ENCODE measurements around the gene MXD1. TPM values are rescaled to one million over a fixed set of nuclear protein-coding genes. Genes with fewer than 3 reads are reported as not detected.
A peak's percentile ranks its signal among the peaks of the same experiment; 100 is the strongest.

The MXD1 gene
- total and polyA plus RNA-seq, 7 donors = 5.4 to 102 (median 7.8) TPM

DNA sequence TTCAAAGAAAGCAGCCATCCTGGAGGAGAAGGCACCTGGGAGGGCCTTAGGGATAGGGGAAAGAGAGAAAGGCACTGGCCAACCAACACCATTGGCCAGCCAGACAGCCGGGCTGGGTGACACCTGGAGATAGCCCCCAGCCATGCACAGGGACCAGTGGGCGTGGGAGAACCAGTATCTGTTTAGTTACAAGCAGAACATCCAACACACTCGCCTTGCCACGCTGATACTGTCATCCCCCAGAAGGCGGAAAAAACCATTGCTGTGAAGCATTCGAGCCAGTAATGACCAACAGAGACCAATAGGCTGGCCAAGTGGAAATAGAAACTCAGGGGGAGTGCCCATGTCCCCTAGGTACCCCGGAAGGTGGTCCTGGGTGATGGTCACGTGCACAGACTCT, 31.0 kb downstream of the MXD1 start:
- H3K4me1 ChIP-seq = peaks cover 0 to 5% (median 2%) of the 10 kb centered on the region in 4 donors
- intact Hi-C loops (cut with DNase I) = no loop called here
- TF ChIP-seq POLR2AphosphoS5 (IDR thresholded peaks at IDR 0.05) (no peak), EP300 (IDR thresholded peaks at IDR 0.05) (no peak), POLR2A (IDR thresholded peaks at IDR 0.05) (no peak)
- TF ChIP-seq, protein P1, sequence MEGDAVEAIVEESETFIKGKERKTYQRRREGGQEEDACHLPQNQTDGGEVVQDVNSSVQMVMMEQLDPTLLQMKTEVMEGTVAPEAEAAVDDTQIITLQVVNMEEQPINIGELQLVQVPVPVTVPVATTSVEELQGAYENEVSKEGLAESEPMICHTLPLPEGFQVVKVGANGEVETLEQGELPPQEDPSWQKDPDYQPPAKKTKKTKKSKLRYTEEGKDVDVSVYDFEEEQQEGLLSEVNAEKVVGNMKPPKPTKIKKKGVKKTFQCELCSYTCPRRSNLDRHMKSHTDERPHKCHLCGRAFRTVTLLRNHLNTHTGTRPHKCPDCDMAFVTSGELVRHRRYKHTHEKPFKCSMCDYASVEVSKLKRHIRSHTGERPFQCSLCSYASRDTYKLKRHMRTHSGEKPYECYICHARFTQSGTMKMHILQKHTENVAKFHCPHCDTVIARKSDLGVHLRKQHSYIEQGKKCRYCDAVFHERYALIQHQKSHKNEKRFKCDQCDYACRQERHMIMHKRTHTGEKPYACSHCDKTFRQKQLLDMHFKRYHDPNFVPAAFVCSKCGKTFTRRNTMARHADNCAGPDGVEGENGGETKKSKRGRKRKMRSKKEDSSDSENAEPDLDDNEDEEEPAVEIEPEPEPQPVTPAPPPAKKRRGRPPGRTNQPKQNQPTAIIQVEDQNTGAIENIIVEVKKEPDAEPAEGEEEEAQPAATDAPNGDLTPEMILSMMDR (IDR thresholded peaks at IDR 0.05) = no peak
- no peak for DNase-seq
- peaks cover 0 to 17% (median 5%) of the 10 kb centered on the region in 3 donors for H3K27me3 ChIP-seq
- no peak overlapping the region for H3K4me3 ChIP-seq
- H3K36me3 ChIP-seq = peaks cover 0 to 22% (median 0%) of the 10 kb centered on the region in 4 donors
- WGBS, 2 donors = 91 to 93% methylated on average over 8 of the region's 8 CpGs
- no peak overlapping the region for H3K27ac ChIP-seq
- H3K9me3 ChIP-seq = no peaks in the 10 kb centered on the region

- no peak for DNase-seq
- no peaks in the 10 kb centered on the region for H3K9me3 ChIP-seq
- intact Hi-C loops (cut with DNase I) = no loop called here
- peaks cover 0 to 5% (median 2%) of the 10 kb centered on the region in 4 donors for H3K4me1 ChIP-seq
- H3K27ac ChIP-seq = no peak overlapping the region
- WGBS, 2 donors = 55 to 69% methylated on average over 13 of the region's 13 CpGs
- H3K36me3 ChIP-seq = peaks cover 0 to 15% (median 0%) of the 10 kb centered on the region in 4 donors
- peaks cover 0 to 17% (median 5%) of the 10 kb centered on the region in 3 donors for H3K27me3 ChIP-seq
- no peak overlapping the region for H3K4me3 ChIP-seq
- TF ChIP-seq EP300 (IDR thresholded peaks at IDR 0.05) = no peak
- no peak for TF ChIP-seq POLR2AphosphoS5 (IDR thresholded peaks at IDR 0.05)
- TF ChIP-seq, protein P1 (IDR thresholded peaks at IDR 0.05) = no peak
- TF ChIP-seq POLR2A (IDR thresholded peaks at IDR 0.05) = no peak
Observed at GRCh38 chr2:69946351-69947324, 31.7 kb downstream of the MXD1 start.

GRCh38 chr2:69947325-69947931, 32.5 kb downstream of the MXD1 start:
- Histone ChIP-seq H3K9me3 (no peaks in the 10 kb centered on the region), H3K4me1 (peaks cover 0 to 5% (median 2%) of the 10 kb centered on the region in 4 donors), H3K4me3 (no peak overlapping the region), H3K36me3 (peaks cover 0 to 13% (median 0%) of the 10 kb centered on the region in 4 donors), H3K27ac (no peak overlapping the region), H3K27me3 (peaks cover 0 to 17% (median 5%) of the 10 kb centered on the region in 3 donors)
- intact Hi-C loops (cut with DNase I) = no loop called here
- no peak for DNase-seq
- TF ChIP-seq, protein P1 (IDR thresholded peaks at IDR 0.05) = no peak
- TF ChIP-seq POLR2A (IDR thresholded peaks at IDR 0.05) (no peak), EP300 (IDR thresholded peaks at IDR 0.05) (no peak), POLR2AphosphoS5 (IDR thresholded peaks at IDR 0.05) (no peak)
- 94% methylated on average over 4 of the region's 4 CpGs for WGBS, 2 donors

DNA sequence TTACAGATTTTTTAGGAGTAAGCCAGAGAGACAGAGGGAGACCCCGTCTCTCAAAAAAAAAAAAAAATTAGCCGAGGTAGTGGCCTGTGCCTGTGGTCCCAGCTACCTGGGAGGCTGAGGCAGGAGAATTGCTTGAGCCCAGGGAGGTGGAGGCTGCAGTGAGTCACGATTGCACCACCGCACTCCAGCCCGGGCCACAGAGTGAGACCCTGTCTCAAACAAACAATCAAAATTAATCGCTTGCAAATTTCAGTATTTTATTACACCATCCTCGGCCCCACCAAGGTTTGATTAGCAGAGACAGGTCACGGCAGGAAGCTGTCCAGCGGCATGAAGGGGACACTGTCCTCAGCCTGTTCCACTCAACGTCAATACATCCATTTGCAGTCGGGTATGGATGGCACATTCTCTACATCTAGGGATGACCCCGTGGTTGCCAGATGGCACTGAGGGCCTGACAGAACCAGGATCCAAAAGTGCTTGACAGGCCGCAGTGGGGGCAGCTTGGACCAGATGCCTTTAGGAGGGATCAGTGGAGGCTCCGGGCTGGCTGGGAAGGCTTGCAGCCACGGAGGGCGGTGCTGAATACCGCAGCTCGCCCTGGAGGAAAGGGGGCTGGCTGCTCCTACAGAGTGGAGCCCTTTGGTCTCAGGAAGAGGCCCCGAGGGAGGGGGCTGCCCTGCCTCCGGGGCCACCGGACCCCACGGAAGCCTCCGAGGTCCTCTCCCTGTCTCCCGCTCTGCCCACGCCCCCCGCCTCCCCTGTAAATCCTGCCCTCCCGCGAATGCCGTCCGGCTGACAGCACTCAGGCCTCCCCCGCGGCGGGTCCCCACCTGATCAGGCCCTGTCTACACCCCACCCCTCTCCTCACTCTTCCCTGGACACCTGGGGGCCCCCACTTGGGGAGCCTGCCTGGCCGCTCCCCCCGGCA, 33.4 kb downstream of the MXD1 start:
- Histone ChIP-seq H3K9me3 (no peaks in the 10 kb centered on the region), H3K4me1 (peaks cover 0 to 5% (median 2%) of the 10 kb centered on the region in 4 donors), H3K27ac (no peak overlapping the region), H3K27me3 (peaks cover 0 to 17% (median 5%) of the 10 kb centered on the region in 3 donors), H3K36me3 (peaks cover 0 to 5% (median 0%) of the 10 kb centered on the region in 4 donors), H3K4me3 (peak overlapping the region in 1 of 4 donors; percentile 17)
- TF ChIP-seq POLR2A (IDR thresholded peaks at IDR 0.05) (no peak), POLR2AphosphoS5 (IDR thresholded peaks at IDR 0.05) (no peak), EP300 (IDR thresholded peaks at IDR 0.05) (no peak)
- TF ChIP-seq, protein P1 (IDR thresholded peaks at IDR 0.05) = no peak
- 59 to 62% methylated on average over 35 of the region's 35 CpGs for WGBS, 2 donors
- no peak for DNase-seq
- intact Hi-C loops (cut with DNase I) = no loop called here

All from sigmoid colon (tissue), 7 donors.